C1 segment of cervical spinal cord (tissue), 14 donors: ENCODE results near the gene PAK2.
"Not testable (repeated sequence)": the region's sequence is repeated elsewhere in the genome, so short reads cannot be mapped to it uniquely, and the experiment has no call there.

Experiments
- DNase-seq, 14 donors: peaks; one replicate each; lab custom pipeline; 2025; lab: John Stamatoyannopoulos, UW

PAK2 gene

GRCh38 chr3:196736670-196737374 lies 2.8 kb upstream of the PAK2 start:
- no peak for DNase-seq

- no peak for DNase-seq
Observed at GRCh38 chr3:196737655-196738054, 2.0 kb upstream of the PAK2 start.

- peak in 3 of 14 donors; percentile 39 to 60 (median 57) for DNase-seq
Observed at GRCh38 chr3:196740481-196741248, 1.0 kb downstream of the PAK2 start.

GRCh38 chr3:196741249-196741889 lies 1.7 kb downstream of the PAK2 start:
- DNase-seq, result no peak

- DNase-seq, result not testable (repeated sequence)
Observed at GRCh38 chr3:196743569-196743968, 3.9 kb downstream of the PAK2 start.

GRCh38 chr3:196749125-196749524 lies 9.5 kb downstream of the PAK2 start:
- no peak for DNase-seq

- no peak for DNase-seq
Observed at GRCh38 chr3:196753201-196753600, 13.5 kb downstream of the PAK2 start.

- DNase-seq, result no peak
Observed at GRCh38 chr3:196754091-196754981, 14.7 kb downstream of the PAK2 start.

- DNase-seq, result no peak
Observed at GRCh38 chr3:196756732-196757131, 17.1 kb downstream of the PAK2 start.

- DNase-seq, result no peak
Observed at GRCh38 chr3:196757876-196758739, 18.5 kb downstream of the PAK2 start.

- DNase-seq, result peak in 8 of 14 donors; percentile 10 to 43 (median 28)
Observed at GRCh38 chr3:196763179-196763578, 23.5 kb downstream of the PAK2 start.

GRCh38 chr3:196765454-196765853 lies 25.8 kb downstream of the PAK2 start:
- DNase-seq, result no peak

- no peak for DNase-seq
Observed at GRCh38 chr3:196771067-196771466, 31.4 kb downstream of the PAK2 start.

- peak in 1 of 14 donors; percentile 18 for DNase-seq
Observed at GRCh38 chr3:196772102-196772501, 32.4 kb downstream of the PAK2 start.

- peak in 1 of 14 donors; percentile 29 for DNase-seq
Observed at GRCh38 chr3:196772897-196773296, 33.2 kb downstream of the PAK2 start.

- DNase-seq, result no peak
Observed at GRCh38 chr3:196774191-196774820, 34.6 kb downstream of the PAK2 start.

GRCh38 chr3:196774848-196775422 lies 35.3 kb downstream of the PAK2 start:
- DNase-seq, result no peak

GRCh38 chr3:196775938-196776337 lies 36.3 kb downstream of the PAK2 start:
- DNase-seq, result no peak

GRCh38 chr3:196777836-196778235 lies 38.2 kb downstream of the PAK2 start:
- DNase-seq, result no peak

GRCh38 chr3:196778755-196779154 lies 39.1 kb downstream of the PAK2 start:
- DNase-seq, result no peak
